Natural killer cell treated with Interleukin-12 subunit alpha and Interleukin-12 subunit beta and Interleukin-15 and Interleukin-18, amount 100 ng/mL, for 72 hours (primary cell): ENCODE results near the gene PHACTR2. TPM values are rescaled to one million over a fixed set of nuclear protein-coding genes. Genes with fewer than 3 reads are reported as not detected.
"Not testable (repeated sequence)": the region's sequence is repeated elsewhere in the genome, so short reads cannot be mapped to it uniquely, and the experiment has no call there.

Source experiments
- ATAC-seq, 2 donors: fragments of 150-1000 bp; cut with Tn5 transposase in 1 of 2; sonication (Bioruptor Pico), chemical (Tn5 transposase) in 1 of 2; 2 replicates each; pipeline ENCODE4 v1.10.0; 2021
- DNase-seq: peaks from one replicate; pipeline ENCODE4 v3.0.0; 2022; ENCODE audit warnings: low spot score
- H3K27ac Mint-ChIP-seq, 2 donors: 1 replicate in 1 of 2; 2 replicates in 1 of 2; pipeline ENCODE4 v1.8.0; 2022; ENCODE audit warnings: mixed read lengths in 2 of 2, mild to moderate bottlenecking in 1 of 2, moderate library complexity in 1 of 2
- H3K27me3 Mint-ChIP-seq, 2 donors: 1 replicate in 1 of 2; 2 replicates in 1 of 2; pipeline ENCODE4 v1.8.0; 2022; ENCODE audit warnings: mixed read lengths in 2 of 2
- H3K36me3 Mint-ChIP-seq: one replicate; pipeline ENCODE4 v1.8.0; 2022; ENCODE audit warnings: mixed read lengths
- H3K4me1 Mint-ChIP-seq, 2 donors: 1 replicate in 1 of 2; 2 replicates in 1 of 2; pipeline ENCODE4 v1.8.0; 2022; ENCODE audit warnings: low read depth in 2 of 2, mixed read lengths in 2 of 2, mild to moderate bottlenecking in 1 of 2
- H3K4me3 Mint-ChIP-seq: one replicate; pipeline ENCODE4 v1.8.0; 2022; ENCODE audit warnings: mixed read lengths
- H3K9me3 Mint-ChIP-seq: 2 replicates; pipeline ENCODE4 v1.8.0; 2022; ENCODE audit warnings: mixed read lengths
- total RNA-seq, 2 donors: library from RNA; stranded (reverse); gene quantifications; one replicate each; pipeline ENCODE4 v1.2.3, GENCODE V29; 2022

PHACTR2 gene
- total RNA-seq, 2 donors from 2014 or later: 19.9 to 23.6 TPM

GRCh38 chr6:143726015-143726647 is 48.4 kb downstream of the PHACTR2 start:
- Mint-ChIP-seq H3K4me3 (no peak overlapping the region), H3K27me3 (no peaks in the 10 kb centered on the region), H3K9me3 (no peaks in the 10 kb centered on the region), H3K4me1 (peaks cover 4 to 5% of the 10 kb centered on the region in 2 donors), H3K36me3 (no peaks in the 10 kb centered on the region), H3K27ac (no peak overlapping the region)
- DNase-seq (no peak), ATAC-seq (no peak)

- H3K27ac Mint-ChIP-seq: no peak overlapping the region
- no peaks in the 10 kb centered on the region for H3K9me3 Mint-ChIP-seq
- ATAC-seq (no peak), DNase-seq (no peak)
- peaks cover 6 to 11% of the 10 kb centered on the region in 2 donors for H3K4me1 Mint-ChIP-seq
- no peaks in the 10 kb centered on the region for H3K36me3 Mint-ChIP-seq
- H3K27me3 Mint-ChIP-seq: no peaks in the 10 kb centered on the region
- H3K4me3 Mint-ChIP-seq: no peak overlapping the region
These were observed 49.3 kb downstream of the PHACTR2 start for GRCh38 chr6:143727035-143727434.

GRCh38 chr6:143731789-143732188 is 54.0 kb downstream of the PHACTR2 start:
- peak overlapping the region; percentile 4 for H3K4me3 Mint-ChIP-seq
- ATAC-seq (no peak), DNase-seq (no peak)

GRCh38 chr6:143732536-143732935 is 54.8 kb downstream of the PHACTR2 start:
- ATAC-seq (no peak), DNase-seq (no peak)
- Mint-ChIP-seq H3K4me3 (peak overlapping the region; percentile 4), H3K9me3 (no peaks in the 10 kb centered on the region), H3K27me3 (no peaks in the 10 kb centered on the region), H3K36me3 (no peaks in the 10 kb centered on the region), H3K27ac (peak overlapping the region in 1 of 2 donors; percentile 17), H3K4me1 (peaks cover 10 to 27% of the 10 kb centered on the region in 2 donors)

More at GRCh38 chr6:143731789-143732188, 54.0 kb downstream of the PHACTR2 start:
- peaks cover 13 to 32% of the 10 kb centered on the region in 2 donors for H3K4me1 Mint-ChIP-seq
- no peaks in the 10 kb centered on the region for H3K27me3 Mint-ChIP-seq
- H3K36me3 Mint-ChIP-seq: no peaks in the 10 kb centered on the region
- H3K9me3 Mint-ChIP-seq: no peaks in the 10 kb centered on the region
- peak overlapping the region in 1 of 2 donors; percentile 17 for H3K27ac Mint-ChIP-seq

GRCh38 chr6:143733510-143733909 is 55.7 kb downstream of the PHACTR2 start:
- no peaks in the 10 kb centered on the region for H3K27me3 Mint-ChIP-seq
- H3K4me1 Mint-ChIP-seq: peaks cover 10 to 27% of the 10 kb centered on the region in 2 donors
- no peak for DNase-seq
- no peak for ATAC-seq
- H3K27ac Mint-ChIP-seq: no peak overlapping the region
- no peaks in the 10 kb centered on the region for H3K9me3 Mint-ChIP-seq
- no peak overlapping the region for H3K4me3 Mint-ChIP-seq
- no peaks in the 10 kb centered on the region for H3K36me3 Mint-ChIP-seq

GRCh38 chr6:143734641-143735063 is 56.9 kb downstream of the PHACTR2 start:
- Mint-ChIP-seq H3K27ac (no peak overlapping the region), H3K9me3 (no peaks in the 10 kb centered on the region), H3K4me1 (peaks cover 10 to 27% of the 10 kb centered on the region in 2 donors), H3K27me3 (no peaks in the 10 kb centered on the region), H3K36me3 (no peaks in the 10 kb centered on the region), H3K4me3 (no peak overlapping the region)
- ATAC-seq: no peak
- no peak for DNase-seq

- H3K36me3 Mint-ChIP-seq, H3K4me3 Mint-ChIP-seq, H3K27ac Mint-ChIP-seq, ATAC-seq, H3K9me3 Mint-ChIP-seq, H3K27me3 Mint-ChIP-seq, DNase-seq, H3K4me1 Mint-ChIP-seq: not testable (repeated sequence)
These were observed 60.4 kb downstream of the PHACTR2 start for GRCh38 chr6:143738072-143738690.

- Mint-ChIP-seq H3K27me3 (no peaks in the 10 kb centered on the region), H3K27ac (no peak overlapping the region), H3K36me3 (no peaks in the 10 kb centered on the region), H3K4me3 (no peak overlapping the region), H3K4me1 (no peaks in the 10 kb centered on the region), H3K9me3 (no peaks in the 10 kb centered on the region)
- ATAC-seq (no peak), DNase-seq (no peak)
These were observed 61.6 kb downstream of the PHACTR2 start for GRCh38 chr6:143739341-143739851.

- ATAC-seq (no peak), DNase-seq (no peak)
- Mint-ChIP-seq H3K36me3 (no peaks in the 10 kb centered on the region), H3K9me3 (no peaks in the 10 kb centered on the region), H3K4me1 (no peaks in the 10 kb centered on the region), H3K27me3 (no peaks in the 10 kb centered on the region), H3K4me3 (no peak overlapping the region), H3K27ac (no peak overlapping the region)
These were observed 62.4 kb downstream of the PHACTR2 start for GRCh38 chr6:143740213-143740612.

GRCh38 chr6:143741480-143741879 is 63.7 kb downstream of the PHACTR2 start:
- DNase-seq: no peak
- Mint-ChIP-seq H3K27ac (no peak overlapping the region), H3K4me1 (no peaks in the 10 kb centered on the region), H3K9me3 (no peaks in the 10 kb centered on the region), H3K27me3 (no peaks in the 10 kb centered on the region), H3K4me3 (no peak overlapping the region), H3K36me3 (no peaks in the 10 kb centered on the region)
- no peak for ATAC-seq

- H3K27ac Mint-ChIP-seq: no peak overlapping the region
These were observed 64.5 kb downstream of the PHACTR2 start for GRCh38 chr6:143742070-143742954.

GRCh38 chr6:143742955-143743255 is 65.1 kb downstream of the PHACTR2 start:
- ATAC-seq (no peak), DNase-seq (no peak)
- no peaks in the 10 kb centered on the region for H3K9me3 Mint-ChIP-seq
- no peaks in the 10 kb centered on the region for H3K4me1 Mint-ChIP-seq
- no peaks in the 10 kb centered on the region for H3K36me3 Mint-ChIP-seq
- H3K27me3 Mint-ChIP-seq: no peaks in the 10 kb centered on the region
- H3K27ac Mint-ChIP-seq: no peak overlapping the region
- H3K4me3 Mint-ChIP-seq: no peak overlapping the region

More at GRCh38 chr6:143742070-143742954, 64.5 kb downstream of the PHACTR2 start:
- DNase-seq (no peak), ATAC-seq (no peak)
- Mint-ChIP-seq H3K4me1 (no peaks in the 10 kb centered on the region), H3K36me3 (no peaks in the 10 kb centered on the region), H3K27me3 (no peaks in the 10 kb centered on the region), H3K4me3 (no peak overlapping the region), H3K9me3 (no peaks in the 10 kb centered on the region)

- H3K9me3 Mint-ChIP-seq: no peaks in the 10 kb centered on the region
- no peak overlapping the region for H3K4me3 Mint-ChIP-seq
- no peak overlapping the region for H3K27ac Mint-ChIP-seq
- ATAC-seq (no peak), DNase-seq (no peak)
- no peaks in the 10 kb centered on the region for H3K4me1 Mint-ChIP-seq
- no peaks in the 10 kb centered on the region for H3K27me3 Mint-ChIP-seq
- H3K36me3 Mint-ChIP-seq: no peaks in the 10 kb centered on the region
These were observed 65.8 kb downstream of the PHACTR2 start for GRCh38 chr6:143743301-143744166.
